HCT116 (cell line): ENCODE results near the gene CARS1. TPM values are rescaled to one million over a fixed set of nuclear protein-coding genes. Genes with fewer than 3 reads are reported as not detected.

ENCODE experiments used
- ATAC-seq: fragments of 200-7000 bp; cut with Tn5 transposase; 2 replicates; pipeline ENCODE4 v1.9.1; 2020; ENCODE audit warnings: mild to moderate bottlenecking, moderate library complexity
- BruUV-seq: library from RNA; stranded (reverse); fragments of 400-500 nt; replicated peaks from 2 replicates; lab custom pipeline; 2021; lab: Mats Ljungman, UMichigan
- CTCF ChIA-PET: fragments of 300-600 bp; sonication (Branson Sonifier 250); formaldehyde crosslinking; loops from one replicate; lab custom pipeline; 2021; ENCODE audit warnings: antibody characterized with exemption; lab: Charles Lee
- POLR2A ChIA-PET: fragments of 300-600, 350-600 bp; sonication (Branson Sonifier 250); formaldehyde crosslinking; loops from one replicate; lab custom pipeline; 2021; ENCODE audit warnings: antibody characterized with exemption; lab: Charles Lee
- RAD21 ChIA-PET, 2 experiments: fragments of 300-600 bp; sonication (Branson Sonifier 250); formaldehyde crosslinking; loops; one replicate each; lab custom pipeline; 2023; ENCODE audit warnings: low total read pairs in 2 of 2; ENCODE audit not compliant: uncharacterized antibody in 2 of 2, unreplicated experiment in 2 of 2, low non-redundant PET in 1 of 2; lab: Charles Lee
- DNase-seq: peaks from one replicate; pipeline ENCODE4 v3.0.0-alpha.2; 2010; ENCODE audit warnings: low read depth, low spot score
- H2AFZ ChIP-seq: fragments of 200-600 bp; shearing (Covaris generic), sonication (generic); 2 replicates; pipeline ENCODE4 v1.6.1; 2017; ENCODE audit warnings: low read depth, mixed run types, mixed read lengths, antibody characterized with exemption, low read length; ENCODE audit not compliant: poor library complexity, severe bottlenecking
- H3K27ac ChIP-seq: 2 replicates; pipeline ENCODE4 v1.5.1; 2012; ENCODE audit warnings: low read depth, low read length
- H3K27me3 ChIP-seq: fragments of 200-600 bp; sonication (generic); 2 replicates; pipeline ENCODE4 v1.6.1; 2016; ENCODE audit warnings: mixed run types, low read length, mixed read lengths; ENCODE audit not compliant: insufficient read depth
- H3K36me3 ChIP-seq, 2 experiments: fragments of 200-500 bp in 1 of 2; fragments of 200-600 bp in 1 of 2; sonication (Bioruptor generic) in 1 of 2; sonication (generic) in 1 of 2; 2 replicates each; pipeline versions ENCODE4 v1.5.1 to v1.6.1; 2014 to 2016; ENCODE audit warnings: low read length in 2 of 2, inconsistent platforms in 1 of 2, mixed read lengths in 1 of 2, mixed run types in 1 of 2; ENCODE audit not compliant: insufficient read depth in 2 of 2, control insufficient read depth in 1 of 2
- H3K4me1 ChIP-seq, 2 experiments: fragments of 200-600 bp in 1 of 2; sonication (generic) in 1 of 2; 2 replicates each; pipeline versions ENCODE4 v1.5.1 to v1.6.1; 2012 to 2017; ENCODE audit warnings: low read length in 2 of 2, inconsistent platforms in 1 of 2, mild to moderate bottlenecking in 1 of 2, mixed read lengths in 1 of 2, mixed run types in 1 of 2, moderate library complexity in 1 of 2; ENCODE audit not compliant: insufficient read depth in 2 of 2, control insufficient read depth in 1 of 2
- H3K4me2 ChIP-seq: fragments of 200-600 bp; sonication (generic); 2 replicates; pipeline ENCODE4 v1.6.1; 2017; ENCODE audit warnings: mixed run types, low read length, mixed read lengths
- H3K4me3 ChIP-seq, 2 experiments: fragments of 200-600 bp in 1 of 2; sonication (generic) in 1 of 2; replicated peaks in 1 of 2; 2 replicates each; pipeline ENCODE4 v1.5.1; 2011 to 2016; ENCODE audit warnings: low read length in 2 of 2, control low read depth in 1 of 2, low read depth in 1 of 2, mild to moderate bottlenecking in 1 of 2, mixed read lengths in 1 of 2, mixed run types in 1 of 2
- H3K79me2 ChIP-seq: fragments of 200-600 bp; sonication (generic); 2 replicates; pipeline ENCODE4 v1.6.1; 2017; ENCODE audit warnings: mild to moderate bottlenecking, mixed run types, low read length, moderate library complexity, mixed read lengths; ENCODE audit not compliant: insufficient read depth
- H3K9ac ChIP-seq: fragments of 200-600 bp; sonication (generic); 2 replicates; pipeline ENCODE4 v1.6.1; 2016; ENCODE audit warnings: low read length, mixed read lengths
- H3K9me2 ChIP-seq: fragments of 200-600 bp; sonication (generic), shearing (Covaris generic); 2 replicates; pipeline ENCODE4 v1.6.1; 2017; ENCODE audit warnings: mixed run types, mild to moderate bottlenecking, moderate library complexity; ENCODE audit not compliant: insufficient read depth
- H3K9me3 ChIP-seq, 2 experiments: fragments of 200-500 bp in 1 of 2; fragments of 200-600 bp in 1 of 2; sonication (Bioruptor generic) in 1 of 2; sonication (generic) in 1 of 2; 2 replicates each; pipeline ENCODE4 v1.6.1; 2014 to 2017; ENCODE audit warnings: low read length in 2 of 2, mixed read lengths in 2 of 2, inconsistent platforms in 1 of 2, low read depth in 1 of 2, mild to moderate bottlenecking in 1 of 2, mixed run types in 1 of 2, moderate library complexity in 1 of 2; ENCODE audit not compliant: control insufficient read depth in 1 of 2, insufficient read depth in 1 of 2
- H4K20me1 ChIP-seq: fragments of 200-600 bp; sonication (generic), shearing (Covaris generic); 2 replicates; pipeline ENCODE4 v1.6.1; 2017; ENCODE audit warnings: mixed run types, mild to moderate bottlenecking, moderate library complexity; ENCODE audit not compliant: insufficient read depth
- CBX3 ChIP-seq: IDR thresholded peaks from 2 replicates; pipeline ENCODE4 v1.6.1; 2012; ENCODE audit warnings: low read depth
- CEBPB ChIP-seq: IDR thresholded peaks from 2 replicates; pipeline ENCODE4 v1.6.1; 2012; ENCODE audit warnings: low read depth
- EGR1 ChIP-seq: IDR thresholded peaks from 2 replicates; pipeline ENCODE4 v1.6.1; 2012; ENCODE audit warnings: low read depth
- ELF1 ChIP-seq: IDR thresholded peaks from 2 replicates; pipeline ENCODE4 v1.6.1; 2012; ENCODE audit warnings: low read depth, borderline replicate concordance
- EZH2 ChIP-seq: fragments of 200-600 bp; sonication (generic); IDR thresholded peaks from 2 replicates; pipeline ENCODE4 v1.6.1; 2017; ENCODE audit warnings: antibody characterized with exemption, mixed run types
- EZH2phosphoT487 ChIP-seq: fragments of 200-600 bp; IDR thresholded peaks from 2 replicates; pipeline ENCODE4 v1.6.1; 2018; ENCODE audit warnings: antibody characterized with exemption, borderline replicate concordance
- FOSL1 ChIP-seq: IDR thresholded peaks from 2 replicates; pipeline ENCODE4 v1.6.1; 2012; ENCODE audit warnings: low read depth
- JUND ChIP-seq: IDR thresholded peaks from 2 replicates; pipeline ENCODE4 v1.6.1; 2012
- POLR2A ChIP-seq: IDR thresholded peaks from 2 replicates; pipeline ENCODE4 v1.7.0; 2011; ENCODE audit warnings: borderline replicate concordance; ENCODE audit not compliant: insufficient read depth, insufficient read length; ENCODE audit errors: extremely low read depth
- POLR2AphosphoS5 ChIP-seq: IDR thresholded peaks from 2 replicates; pipeline ENCODE4 v1.6.1; 2011; ENCODE audit warnings: mild to moderate bottlenecking, low read depth, low read length, moderate library complexity
- RAD21 ChIP-seq: IDR thresholded peaks from 2 replicates; pipeline ENCODE4 v1.6.1; 2012; ENCODE audit warnings: low read depth, mild to moderate bottlenecking
- SIN3A ChIP-seq: IDR thresholded peaks from 2 replicates; pipeline ENCODE4 v1.6.1; 2012; ENCODE audit warnings: low read depth
- SRF ChIP-seq: IDR thresholded peaks from 2 replicates; pipeline ENCODE4 v1.6.1; 2012; ENCODE audit warnings: low read depth
- TCF7L2 ChIP-seq: IDR thresholded peaks from 2 replicates; pipeline ENCODE4 v1.7.0; 2011; ENCODE audit warnings: borderline replicate concordance, inconsistent platforms; ENCODE audit not compliant: insufficient read depth, insufficient read length; ENCODE audit errors: extremely low read depth
- YY1 ChIP-seq: IDR thresholded peaks from 2 replicates; pipeline ENCODE4 v1.6.1; 2011; ENCODE audit warnings: low read length, low read depth, moderate library complexity, mild to moderate bottlenecking; ENCODE audit not compliant: insufficient replicate concordance; ENCODE audit errors: extremely low read depth
- ZFX ChIP-seq: fragments of 450-650 bp; IDR thresholded peaks from 2 replicates; pipeline ENCODE4 v1.6.1; 2017
- ZNF274 ChIP-seq: fragments of 200-500 bp; sonication (Bioruptor generic); IDR thresholded peaks from 2 replicates; pipeline ENCODE4 v1.6.1; 2014; ENCODE audit warnings: mild to moderate bottlenecking, low read depth, low read length, inconsistent platforms
- intact Hi-C: fragments of 100-400 bp; cut with micrococcal nuclease; formaldehyde crosslinking; loops from 2 replicates; pipeline ENCODE4 v1.10.0; 2022
- total RNA-seq: library from RNA; stranded (reverse); gene quantifications from one replicate; pipeline ENCODE4 v1.2.1, GENCODE V29; 2021; ENCODE audit not compliant: unreplicated experiment
- TF ChIP-seq, protein P1 (sequence below): IDR thresholded peaks from 2 replicates; pipeline ENCODE4 v1.6.1; 2011; ENCODE audit warnings: mild to moderate bottlenecking, low read length, moderate library complexity; ENCODE audit not compliant: insufficient replicate concordance; ENCODE audit errors: extremely low read depth
- TF ChIP-seq, protein P2 (sequence below), 3 experiments: fragments of 200-600 bp in 1 of 3; sonication (generic) in 1 of 3; IDR thresholded peaks in 2 of 3; conservative IDR thresholded peaks in 1 of 3; 2 replicates each; pipeline ENCODE4 v1.5.1; 2012 to 2017; ENCODE audit warnings: low read depth in 2 of 3, low read length in 2 of 3, antibody characterized with exemption in 1 of 3, borderline replicate concordance in 1 of 3, control low read depth in 1 of 3, mild to moderate bottlenecking in 1 of 3, mixed read lengths in 1 of 3, mixed run types in 1 of 3, moderate library complexity in 1 of 3; ENCODE audit not compliant: insufficient read depth in 1 of 3
- TF ChIP-seq, protein P3 (sequence below): IDR thresholded peaks from 2 replicates; pipeline ENCODE4 v1.6.1; 2012; ENCODE audit warnings: low read depth
- TF ChIP-seq, protein P4 (sequence below): IDR thresholded peaks from 2 replicates; pipeline ENCODE4 v1.6.1; 2012
- TF ChIP-seq, protein P5 (sequence below): IDR thresholded peaks from 2 replicates; pipeline ENCODE4 v1.6.1; 2012

Gene CARS1
- total RNA-seq, 1 experiment from 2014 or later, result 124 TPM

DNA sequence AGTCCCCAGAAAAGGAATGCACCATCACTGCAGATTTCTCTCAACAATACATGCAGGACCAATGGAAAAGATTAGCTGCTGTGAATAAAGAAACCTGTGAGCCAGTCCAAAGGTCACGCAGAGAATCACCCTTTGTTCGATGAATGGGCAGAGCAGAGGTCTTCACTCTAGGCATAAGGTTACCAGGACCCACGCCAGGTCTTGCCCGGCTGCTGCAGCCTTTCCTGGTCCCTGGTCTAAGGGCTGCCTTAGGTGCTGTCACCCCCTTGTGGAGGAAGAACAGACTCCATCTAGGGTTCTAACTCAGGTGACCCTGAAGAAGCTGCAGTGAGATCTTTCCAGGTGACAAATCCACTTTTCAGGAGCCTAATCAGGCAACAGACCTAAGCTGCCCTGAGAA is 36.1 kb downstream of the CARS1 start:
- Histone ChIP-seq H3K9me3 (no peaks in the 10 kb centered on the region), H3K4me1 (no peaks in the 10 kb centered on the region), H4K20me1 (no peaks in the 10 kb centered on the region), H3K79me2 (no peaks in the 10 kb centered on the region), H3K4me2 (no peak overlapping the region), H3K36me3 (peaks cover 19 to 32% of the 10 kb centered on the region in 2 experiments), H3K4me3 (no peak overlapping the region), H3K27ac (no peak overlapping the region), H2AFZ (no peak overlapping the region), H3K27me3 (no peaks in the 10 kb centered on the region), H3K9ac (no peak overlapping the region), H3K9me2 (no peaks in the 10 kb centered on the region)
- TF ChIP-seq, protein P1, sequence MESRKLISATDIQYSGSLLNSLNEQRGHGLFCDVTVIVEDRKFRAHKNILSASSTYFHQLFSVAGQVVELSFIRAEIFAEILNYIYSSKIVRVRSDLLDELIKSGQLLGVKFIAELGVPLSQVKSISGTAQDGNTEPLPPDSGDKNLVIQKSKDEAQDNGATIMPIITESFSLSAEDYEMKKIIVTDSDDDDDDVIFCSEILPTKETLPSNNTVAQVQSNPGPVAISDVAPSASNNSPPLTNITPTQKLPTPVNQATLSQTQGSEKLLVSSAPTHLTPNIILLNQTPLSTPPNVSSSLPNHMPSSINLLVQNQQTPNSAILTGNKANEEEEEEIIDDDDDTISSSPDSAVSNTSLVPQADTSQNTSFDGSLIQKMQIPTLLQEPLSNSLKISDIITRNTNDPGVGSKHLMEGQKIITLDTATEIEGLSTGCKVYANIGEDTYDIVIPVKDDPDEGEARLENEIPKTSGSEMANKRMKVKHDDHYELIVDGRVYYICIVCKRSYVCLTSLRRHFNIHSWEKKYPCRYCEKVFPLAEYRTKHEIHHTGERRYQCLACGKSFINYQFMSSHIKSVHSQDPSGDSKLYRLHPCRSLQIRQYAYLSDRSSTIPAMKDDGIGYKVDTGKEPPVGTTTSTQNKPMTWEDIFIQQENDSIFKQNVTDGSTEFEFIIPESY, result no peak
- TF ChIP-seq JUND (no peak), POLR2AphosphoS5 (0 out of 2 replicates have a peak, but pooled peaks have one; percentile 3), EZH2 (no peak), RAD21 (peak; percentile 78), YY1 (no peak), FOSL1 (no peak), SIN3A (no peak), SRF (no peak), EGR1 (no peak), ZNF274 (no peak), POLR2A (no peak), TCF7L2 (no peak), CEBPB (no peak), EZH2phosphoT487 (no peak), ZFX (no peak), CBX3 (no peak), ELF1 (no peak)
- TF ChIP-seq, protein P2, sequence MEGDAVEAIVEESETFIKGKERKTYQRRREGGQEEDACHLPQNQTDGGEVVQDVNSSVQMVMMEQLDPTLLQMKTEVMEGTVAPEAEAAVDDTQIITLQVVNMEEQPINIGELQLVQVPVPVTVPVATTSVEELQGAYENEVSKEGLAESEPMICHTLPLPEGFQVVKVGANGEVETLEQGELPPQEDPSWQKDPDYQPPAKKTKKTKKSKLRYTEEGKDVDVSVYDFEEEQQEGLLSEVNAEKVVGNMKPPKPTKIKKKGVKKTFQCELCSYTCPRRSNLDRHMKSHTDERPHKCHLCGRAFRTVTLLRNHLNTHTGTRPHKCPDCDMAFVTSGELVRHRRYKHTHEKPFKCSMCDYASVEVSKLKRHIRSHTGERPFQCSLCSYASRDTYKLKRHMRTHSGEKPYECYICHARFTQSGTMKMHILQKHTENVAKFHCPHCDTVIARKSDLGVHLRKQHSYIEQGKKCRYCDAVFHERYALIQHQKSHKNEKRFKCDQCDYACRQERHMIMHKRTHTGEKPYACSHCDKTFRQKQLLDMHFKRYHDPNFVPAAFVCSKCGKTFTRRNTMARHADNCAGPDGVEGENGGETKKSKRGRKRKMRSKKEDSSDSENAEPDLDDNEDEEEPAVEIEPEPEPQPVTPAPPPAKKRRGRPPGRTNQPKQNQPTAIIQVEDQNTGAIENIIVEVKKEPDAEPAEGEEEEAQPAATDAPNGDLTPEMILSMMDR (IDR thresholded peaks at IDR 0.05 in 2 of 3, conservative IDR thresholded peaks at IDR 0.05 in 1 of 3; ENCODE audit: borderline replicate concordance in 1 of 3, insufficient read depth in 1 of 3, low read depth in 2 of 3, low read length in 2 of 3), result peak; percentile 58 to 73 (median 64); a peak in 5 of 6 replicates
- TF ChIP-seq, protein P3, sequence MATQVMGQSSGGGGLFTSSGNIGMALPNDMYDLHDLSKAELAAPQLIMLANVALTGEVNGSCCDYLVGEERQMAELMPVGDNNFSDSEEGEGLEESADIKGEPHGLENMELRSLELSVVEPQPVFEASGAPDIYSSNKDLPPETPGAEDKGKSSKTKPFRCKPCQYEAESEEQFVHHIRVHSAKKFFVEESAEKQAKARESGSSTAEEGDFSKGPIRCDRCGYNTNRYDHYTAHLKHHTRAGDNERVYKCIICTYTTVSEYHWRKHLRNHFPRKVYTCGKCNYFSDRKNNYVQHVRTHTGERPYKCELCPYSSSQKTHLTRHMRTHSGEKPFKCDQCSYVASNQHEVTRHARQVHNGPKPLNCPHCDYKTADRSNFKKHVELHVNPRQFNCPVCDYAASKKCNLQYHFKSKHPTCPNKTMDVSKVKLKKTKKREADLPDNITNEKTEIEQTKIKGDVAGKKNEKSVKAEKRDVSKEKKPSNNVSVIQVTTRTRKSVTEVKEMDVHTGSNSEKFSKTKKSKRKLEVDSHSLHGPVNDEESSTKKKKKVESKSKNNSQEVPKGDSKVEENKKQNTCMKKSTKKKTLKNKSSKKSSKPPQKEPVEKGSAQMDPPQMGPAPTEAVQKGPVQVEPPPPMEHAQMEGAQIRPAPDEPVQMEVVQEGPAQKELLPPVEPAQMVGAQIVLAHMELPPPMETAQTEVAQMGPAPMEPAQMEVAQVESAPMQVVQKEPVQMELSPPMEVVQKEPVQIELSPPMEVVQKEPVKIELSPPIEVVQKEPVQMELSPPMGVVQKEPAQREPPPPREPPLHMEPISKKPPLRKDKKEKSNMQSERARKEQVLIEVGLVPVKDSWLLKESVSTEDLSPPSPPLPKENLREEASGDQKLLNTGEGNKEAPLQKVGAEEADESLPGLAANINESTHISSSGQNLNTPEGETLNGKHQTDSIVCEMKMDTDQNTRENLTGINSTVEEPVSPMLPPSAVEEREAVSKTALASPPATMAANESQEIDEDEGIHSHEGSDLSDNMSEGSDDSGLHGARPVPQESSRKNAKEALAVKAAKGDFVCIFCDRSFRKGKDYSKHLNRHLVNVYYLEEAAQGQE, result no peak
- TF ChIP-seq, protein P4, sequence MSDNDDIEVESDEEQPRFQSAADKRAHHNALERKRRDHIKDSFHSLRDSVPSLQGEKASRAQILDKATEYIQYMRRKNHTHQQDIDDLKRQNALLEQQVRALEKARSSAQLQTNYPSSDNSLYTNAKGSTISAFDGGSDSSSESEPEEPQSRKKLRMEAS, result no peak
- TF ChIP-seq, protein P5, sequence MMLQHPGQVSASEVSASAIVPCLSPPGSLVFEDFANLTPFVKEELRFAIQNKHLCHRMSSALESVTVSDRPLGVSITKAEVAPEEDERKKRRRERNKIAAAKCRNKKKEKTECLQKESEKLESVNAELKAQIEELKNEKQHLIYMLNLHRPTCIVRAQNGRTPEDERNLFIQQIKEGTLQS, result no peak
- CTCF ChIA-PET, result interaction anchor here (0.7 to 1.2 kb wide), 2 partner anchors 17 to 45 kb away, joined by 3 read pairs; no protein-coding TSS in a partner anchor
- POLR2A ChIA-PET, result no interaction called here
- RAD21 ChIA-PET, result no interaction called here
- peak; percentile 94 for ATAC-seq
- intact Hi-C loops, result no loop called here
- DNase-seq, result peak; percentile 31
- BruUV-seq, result no TSS peak
